Activated CD8-positive, alpha-beta memory T cell treated with anti-CD3 and anti-CD28 coated beads for 1 hour (primary cell): ENCODE results near the gene RAPGEF6.
"Not testable (repeated sequence)": the region's sequence is repeated elsewhere in the genome, so short reads cannot be mapped to it uniquely, and the experiment has no call there.

Experiments
- DNase-seq, 2 donors: peaks; one replicate each; pipeline ENCODE4 v3.0.0-alpha.2; 2020; ENCODE audit warnings: low read depth in 1 of 2; ENCODE audit errors: extremely low read depth in 1 of 2

The RAPGEF6 gene

DNA sequence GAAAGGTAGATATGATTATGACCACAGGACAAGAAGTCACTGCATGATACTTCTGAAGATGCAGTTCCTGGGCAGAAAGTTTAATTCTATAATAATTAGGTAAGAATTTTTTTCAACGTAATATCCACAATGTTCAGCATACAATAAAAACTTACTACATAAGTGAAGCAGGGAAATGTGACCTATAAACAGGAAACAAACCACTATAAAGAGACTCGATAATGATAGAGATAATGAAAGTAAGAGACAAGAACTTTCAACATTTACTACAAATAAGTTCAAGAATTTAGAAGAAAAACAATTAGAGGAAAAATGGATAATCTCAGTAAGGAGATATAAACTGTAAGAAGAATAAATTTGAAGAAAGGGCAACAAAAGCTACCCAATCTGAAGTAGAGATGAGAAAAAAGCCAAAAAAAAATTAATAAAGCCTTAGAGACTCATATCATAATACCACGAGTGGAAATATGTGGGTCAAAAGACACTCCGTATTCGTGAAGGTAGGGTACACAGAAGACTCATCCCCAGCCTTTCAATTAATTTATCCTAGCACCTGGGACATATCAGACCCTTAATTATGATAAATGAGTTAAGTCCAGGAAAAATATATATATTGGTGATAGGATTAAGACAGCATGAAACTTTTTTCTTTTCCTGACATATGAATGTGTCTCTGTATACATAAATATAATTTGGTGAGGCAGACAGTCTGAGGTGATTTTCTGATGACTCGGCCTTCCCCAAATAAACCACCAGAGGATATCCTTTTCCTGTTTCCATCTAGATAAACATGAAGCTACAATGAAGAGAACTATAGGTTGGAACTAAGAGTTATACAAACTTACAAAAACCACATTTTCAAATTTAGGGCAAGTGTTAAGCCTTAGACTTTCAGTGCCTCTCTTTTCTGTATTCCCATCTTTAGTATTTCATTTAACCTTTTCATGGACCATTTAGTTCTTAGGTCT, 120.4 kb downstream of the RAPGEF6 start:
- DNase-seq: no peak

DNA sequence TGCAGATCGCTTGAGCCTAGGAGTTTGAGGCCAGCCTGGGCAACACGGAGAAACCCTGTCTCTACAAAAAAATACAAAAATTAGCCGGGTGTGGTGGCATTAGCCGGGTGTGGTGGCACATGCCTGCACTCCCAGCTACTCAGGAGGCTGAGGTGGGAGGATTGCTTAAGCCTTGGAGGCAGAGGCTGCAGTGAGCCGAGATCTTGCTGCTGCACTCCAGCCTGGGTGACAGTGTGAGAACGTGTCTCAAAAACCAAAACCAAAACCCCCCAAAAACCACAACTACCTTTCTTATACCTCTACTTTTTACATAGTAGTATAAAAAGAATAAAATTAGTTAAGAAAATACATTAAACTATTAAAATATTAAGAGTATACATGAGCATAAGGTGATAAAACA, 121.2 kb downstream of the RAPGEF6 start:
- DNase-seq: no peak

- no peak for DNase-seq
These were observed 123.1 kb downstream of the RAPGEF6 start for GRCh38 chr5:131511934-131512333.

- no peak for DNase-seq
These were observed 125.2 kb downstream of the RAPGEF6 start for GRCh38 chr5:131509801-131510200.

- DNase-seq: no peak
These were observed 129.7 kb downstream of the RAPGEF6 start for GRCh38 chr5:131505237-131505908.

GRCh38 chr5:131496400-131496713, 138.7 kb downstream of the RAPGEF6 start:
- DNase-seq: no peak

DNA sequence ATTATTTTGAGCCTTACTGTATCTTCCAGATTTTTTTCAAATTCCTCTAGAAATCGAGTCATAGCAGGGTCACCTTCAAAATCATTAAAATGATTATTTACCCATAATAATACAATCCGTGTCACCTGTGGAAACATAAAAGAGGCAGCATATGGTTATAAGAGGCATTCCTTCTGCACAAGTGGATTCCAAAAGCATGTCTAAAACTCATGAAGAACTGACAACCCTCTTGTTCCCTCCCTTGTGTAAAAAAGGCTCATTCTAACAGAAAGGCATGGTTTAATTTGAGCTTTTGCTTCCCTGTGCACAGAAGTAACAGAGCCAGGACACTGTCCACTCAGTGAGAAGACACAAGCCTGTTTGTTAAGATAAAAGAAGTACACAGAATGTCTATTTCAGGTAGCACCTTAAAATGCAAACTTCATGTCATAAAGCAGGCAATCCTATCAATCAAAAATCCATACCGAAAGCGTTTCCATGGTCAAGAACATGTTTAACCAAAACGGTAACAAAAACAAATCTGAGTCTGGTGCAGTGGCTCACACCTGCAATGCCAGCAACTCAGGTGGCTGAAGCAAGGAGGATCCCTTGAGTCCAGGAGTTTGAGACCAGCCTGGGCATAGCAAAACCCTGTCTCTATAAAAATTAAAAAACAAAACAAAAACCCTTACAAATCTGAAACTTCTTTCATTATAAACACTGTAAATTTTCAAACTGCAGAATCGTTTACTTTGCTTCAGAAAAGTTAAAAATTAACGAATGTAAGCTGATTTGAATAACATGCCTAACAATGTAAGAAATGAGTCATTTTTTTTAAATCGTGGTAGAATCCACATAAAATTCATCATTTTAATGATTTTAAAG, 139.3 kb downstream of the RAPGEF6 start:
- DNase-seq: no peak

DNA sequence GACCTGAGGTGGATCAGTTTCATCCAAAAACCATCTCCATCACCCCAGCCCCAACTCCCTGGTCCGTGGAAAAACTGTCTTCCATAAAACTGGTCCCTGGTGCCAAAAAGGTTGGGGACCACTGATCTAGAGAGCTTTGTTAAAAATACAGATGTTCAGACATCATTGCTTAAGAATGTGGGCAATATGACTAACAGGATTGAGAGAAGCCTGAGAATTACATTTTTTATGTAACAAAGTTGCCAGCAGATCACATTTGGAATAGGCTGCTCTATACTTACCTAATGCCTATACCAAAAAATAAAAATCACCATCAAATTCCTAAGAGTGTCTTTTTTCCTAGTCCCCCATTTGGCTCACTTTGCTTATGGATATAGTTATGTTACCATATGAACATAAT, 143.3 kb downstream of the RAPGEF6 start:
- DNase-seq: no peak

DNA sequence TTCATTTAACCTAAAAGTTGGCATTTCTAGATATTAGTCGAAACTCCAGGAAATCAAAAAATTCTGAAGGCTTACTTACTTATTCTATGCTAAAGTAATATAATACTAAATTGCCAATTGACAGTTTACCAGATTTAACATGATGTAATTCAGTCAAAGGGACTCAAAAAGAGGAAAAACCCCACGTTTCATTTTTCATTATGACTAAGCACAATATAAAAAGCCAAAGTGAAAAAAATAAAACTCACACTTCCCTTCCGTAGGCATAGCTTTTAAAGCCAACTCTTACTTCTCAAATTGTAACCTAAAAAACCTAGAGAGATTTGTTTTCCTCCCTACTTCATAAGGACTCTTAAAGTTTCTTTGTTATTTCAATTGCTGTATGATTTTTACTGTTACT, 146.6 kb downstream of the RAPGEF6 start:
- DNase-seq: no peak

DNA sequence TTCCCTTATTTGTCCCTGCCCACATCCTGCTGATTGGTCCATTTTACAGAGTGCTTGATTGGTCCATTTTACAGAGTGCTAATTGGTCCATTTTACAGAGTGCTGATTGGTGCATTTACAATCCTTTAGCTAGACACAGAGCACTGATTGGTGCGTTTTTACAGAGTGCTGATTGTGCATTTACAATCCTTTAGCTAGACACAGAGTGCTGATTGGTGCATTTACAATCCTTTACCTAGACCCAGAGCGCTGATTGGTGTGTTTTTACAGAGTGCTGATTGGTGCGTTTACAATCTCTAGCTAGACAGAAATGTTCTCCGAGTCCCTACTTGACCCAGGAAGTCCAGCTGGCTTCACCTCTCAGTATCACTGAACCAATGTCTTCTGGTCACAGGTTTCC, 147.7 kb downstream of the RAPGEF6 start:
- DNase-seq: not testable (repeated sequence)

DNA sequence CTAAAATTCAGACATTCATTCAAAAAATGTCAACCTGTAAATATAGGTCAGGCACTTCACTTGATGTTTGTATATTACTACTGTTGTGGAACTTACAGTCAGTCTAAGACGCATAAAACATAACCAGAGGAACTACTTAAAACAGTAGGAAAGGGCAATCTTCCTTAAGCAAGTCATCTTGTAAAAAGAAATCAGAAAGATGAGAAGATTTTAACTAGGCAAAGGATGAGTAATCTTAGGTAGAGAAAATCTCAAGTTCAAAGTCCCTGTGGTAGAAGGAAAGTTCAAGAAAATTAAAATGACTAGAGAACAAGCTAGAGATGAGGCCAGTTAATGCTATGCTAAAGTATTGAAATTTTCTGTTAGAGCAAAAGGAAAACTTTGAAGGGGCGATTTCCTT, 152.4 kb downstream of the RAPGEF6 start:
- no peak for DNase-seq

- DNase-seq: no peak
These were observed 153.5 kb downstream of the RAPGEF6 start for GRCh38 chr5:131481569-131481968.

DNA sequence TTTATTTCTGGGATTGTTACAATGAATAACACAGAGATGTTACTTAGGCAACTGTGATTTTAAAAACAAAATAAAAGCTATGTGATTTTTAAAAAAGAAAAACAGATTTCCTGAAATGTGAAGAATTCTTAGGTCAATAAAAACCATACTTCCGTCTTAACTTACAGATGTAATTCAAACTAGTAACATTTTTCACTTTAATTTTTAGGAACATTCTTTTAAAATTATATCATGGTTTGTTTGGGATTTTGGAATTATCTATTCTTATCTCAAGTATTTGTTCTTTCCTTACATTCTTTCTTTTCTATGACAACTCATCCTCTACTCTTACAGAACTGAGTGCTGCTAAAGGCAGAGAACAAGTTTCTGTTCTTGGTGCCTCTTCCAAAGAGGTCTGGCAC, 159.5 kb downstream of the RAPGEF6 start:
- DNase-seq: no peak

GRCh38 chr5:131473731-131474130, 161.3 kb downstream of the RAPGEF6 start:
- DNase-seq: no peak

DNA sequence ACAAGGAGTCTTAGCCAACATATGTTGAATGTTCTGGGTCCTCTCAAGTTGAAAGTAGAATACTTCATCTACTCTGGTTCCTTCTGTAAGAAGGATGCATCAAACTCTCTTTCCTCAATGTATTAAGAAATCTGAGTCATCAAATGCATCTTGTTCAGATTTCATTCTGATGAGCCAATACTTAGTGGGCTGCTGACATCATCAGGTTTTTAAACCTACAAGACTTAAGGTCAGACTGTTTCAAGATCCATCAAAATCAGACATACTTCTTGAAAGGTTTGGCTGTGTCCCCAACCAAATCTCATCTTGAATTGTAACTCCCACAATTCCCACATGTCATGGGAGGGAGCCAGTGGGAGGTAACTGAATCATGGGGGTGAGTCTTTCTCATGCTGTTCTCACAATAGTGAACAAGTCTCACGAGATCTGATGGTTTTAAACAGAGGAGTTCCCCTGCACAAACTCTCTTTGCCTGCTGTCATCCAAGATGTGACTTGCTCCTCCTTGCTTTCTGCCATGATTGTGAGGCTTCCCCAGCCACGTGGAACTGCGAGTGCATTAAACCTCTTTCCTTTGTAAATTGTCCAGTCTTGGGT, 168.8 kb downstream of the RAPGEF6 start:
- DNase-seq: no peak

DNA sequence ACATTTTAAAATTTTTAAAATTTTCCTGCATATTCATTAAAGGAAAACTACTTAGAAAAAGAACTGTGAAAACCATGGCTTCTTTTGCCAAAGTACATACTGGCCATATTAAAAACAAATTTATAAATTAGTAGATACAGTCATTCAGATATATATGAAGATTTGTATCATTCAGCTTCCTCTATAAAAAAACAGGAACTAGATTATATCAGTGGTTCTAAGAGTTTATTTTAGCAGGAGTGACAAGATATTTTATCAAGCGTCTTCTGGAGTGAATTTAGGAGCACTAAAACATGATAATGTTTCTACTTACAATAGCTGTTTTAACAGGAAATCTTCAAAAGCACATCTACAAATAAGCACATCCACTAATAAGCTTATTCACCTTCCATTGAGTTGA, 171.4 kb downstream of the RAPGEF6 start:
- no peak for DNase-seq

DNA sequence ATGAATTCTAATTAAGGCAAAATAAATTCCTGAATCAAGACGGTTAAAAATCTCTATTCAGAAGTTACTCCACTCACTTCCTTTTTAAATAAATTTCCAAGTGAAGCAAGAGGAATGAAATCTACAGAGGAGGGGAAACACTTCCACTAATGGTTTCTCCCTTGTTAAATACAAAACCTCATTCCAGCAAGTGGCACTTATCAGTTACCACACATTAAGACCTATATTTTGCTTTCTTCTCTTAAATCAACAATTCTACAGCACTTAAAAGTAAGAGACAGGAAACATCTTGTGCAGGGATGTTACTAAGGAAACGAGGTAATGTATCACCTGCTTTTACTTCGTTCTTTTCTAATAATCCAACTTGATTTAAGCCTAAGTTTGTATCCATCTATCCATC, 172.6 kb downstream of the RAPGEF6 start:
- DNase-seq: no peak

DNA sequence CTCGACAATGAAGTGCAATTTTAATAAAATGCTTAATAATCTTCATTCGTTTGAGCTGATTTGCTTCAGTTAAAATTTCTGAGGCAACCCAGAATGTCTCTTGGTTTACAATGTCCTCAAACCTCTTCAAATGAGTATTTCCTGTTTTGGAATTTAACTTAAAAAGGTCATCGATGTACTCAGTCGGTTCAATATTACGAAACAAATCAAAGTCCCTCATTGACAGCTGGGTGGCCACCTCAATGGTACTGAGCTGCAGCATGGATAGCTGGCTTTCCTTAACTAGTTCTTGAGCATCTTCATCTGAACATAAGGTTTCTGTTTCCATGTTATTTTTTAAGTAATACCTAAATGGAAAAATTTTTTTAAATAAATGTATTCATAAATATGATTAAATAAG, 173.3 kb downstream of the RAPGEF6 start:
- no peak for DNase-seq

DNA sequence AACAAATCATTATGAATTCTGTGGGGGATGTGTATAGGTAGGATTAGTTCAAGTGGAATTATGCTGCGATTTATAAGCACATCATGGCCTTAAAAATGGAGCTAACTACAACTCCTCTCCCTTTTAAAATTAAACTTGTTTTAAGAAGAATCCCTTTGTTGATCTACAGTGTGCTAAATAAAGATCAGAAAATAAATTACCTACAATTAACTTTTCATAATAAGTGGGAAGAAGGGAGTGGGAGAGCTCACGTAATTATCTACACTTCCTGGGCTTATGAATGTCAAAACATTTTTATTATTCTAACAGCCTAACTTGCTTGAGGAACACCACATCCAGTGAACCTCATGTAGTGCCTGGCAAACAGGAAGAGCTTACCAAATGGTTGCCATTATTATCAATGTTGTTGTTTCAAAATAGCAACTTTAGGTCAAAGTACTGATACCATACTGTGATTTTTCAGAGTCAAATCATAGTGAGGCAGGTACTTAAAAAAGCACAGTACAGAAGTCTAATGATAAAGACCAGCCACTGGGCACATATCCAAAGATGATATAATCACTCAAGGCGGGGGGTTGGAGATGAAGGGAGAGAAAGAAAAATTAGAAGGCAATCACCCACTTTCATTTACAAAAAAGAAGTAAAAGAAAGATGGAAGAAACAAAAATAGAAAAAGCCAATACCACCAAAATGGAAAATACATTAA, 174.0 kb downstream of the RAPGEF6 start:
- DNase-seq: no peak

GRCh38 chr5:131460133-131460532, 174.9 kb downstream of the RAPGEF6 start:
- no peak for DNase-seq
